Right ventricle myocardium inferior (tissue), 1 donor: ENCODE results near the gene PPP1R15B. TPM values are rescaled to one million over a fixed set of nuclear protein-coding genes. Genes with fewer than 3 reads are reported as not detected.

Experiments used
- ATAC-seq: fragments of 200-7000 bp; cut with Tn5 transposase; one replicate; pipeline ENCODE4 v1.9.1; 2020; ENCODE audit warnings: mild to moderate bottlenecking, moderate library complexity
- DNase-seq: peaks from one replicate; pipeline ENCODE4 v3.0.0; 2021; ENCODE audit errors: missing footprints
- intact Hi-C: fragments of 100-400 bp; cut with DNase I; formaldehyde crosslinking; loops from one replicate; pipeline ENCODE4 v1.11.0; 2022
- total RNA-seq: library from RNA; stranded (reverse); fragmentation: NEBNext Ultra II Directional; extraction: Animal tissue kit (Norgen Biotek cat#: 25700); gene quantifications from one replicate; pipeline ENCODE4 v1.2.1, GENCODE V29; 2021
- donor health status: DM: no; HTN: yes; CAD: no; lungs with severe emphysema.

Gene PPP1R15B
- total RNA-seq, 1 donor from 2014 or later = 21.0 TPM

DNA sequence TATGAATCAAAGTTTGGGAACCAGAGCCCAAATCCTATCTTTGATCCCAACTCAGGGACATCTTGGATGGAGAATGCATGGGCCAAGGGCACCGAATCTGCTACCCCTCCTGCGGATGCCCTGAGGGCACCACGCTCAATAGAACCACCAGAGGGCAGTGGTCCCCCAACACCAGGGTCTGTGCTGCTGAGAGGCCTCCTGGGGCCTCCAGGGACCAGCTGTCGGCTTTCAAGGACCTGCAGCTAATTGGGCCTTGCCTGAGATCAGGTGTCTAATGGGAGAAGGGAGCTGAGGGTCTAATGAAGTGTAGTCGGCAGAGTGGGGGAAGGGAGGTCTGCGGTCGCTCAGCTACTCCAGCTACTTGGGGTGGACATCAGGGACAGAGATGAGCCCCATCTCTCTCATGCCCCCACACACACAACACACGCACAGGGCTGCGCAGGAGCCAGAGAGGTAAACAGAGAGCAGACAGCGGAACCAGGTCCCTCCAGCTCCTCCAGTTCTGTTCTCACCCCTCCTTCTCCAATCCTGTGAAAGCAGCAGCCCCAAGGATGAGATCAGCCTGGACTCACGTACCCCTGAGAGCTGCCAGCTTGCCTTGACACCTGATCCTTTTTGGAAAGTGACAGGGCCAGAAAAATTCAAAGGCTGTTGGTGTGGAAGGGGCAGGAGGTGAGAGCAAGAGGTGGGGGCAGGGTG lies 34.9 kb upstream of the PPP1R15B start:
- intact Hi-C loops = loop anchor here (1.0 to 2.0 kb wide), 2 partner anchors 48 to 57 kb away; partner anchors contain the start of gene PIK3C2B
- ATAC-seq = peak; percentile 68
- no peak for DNase-seq

DNA sequence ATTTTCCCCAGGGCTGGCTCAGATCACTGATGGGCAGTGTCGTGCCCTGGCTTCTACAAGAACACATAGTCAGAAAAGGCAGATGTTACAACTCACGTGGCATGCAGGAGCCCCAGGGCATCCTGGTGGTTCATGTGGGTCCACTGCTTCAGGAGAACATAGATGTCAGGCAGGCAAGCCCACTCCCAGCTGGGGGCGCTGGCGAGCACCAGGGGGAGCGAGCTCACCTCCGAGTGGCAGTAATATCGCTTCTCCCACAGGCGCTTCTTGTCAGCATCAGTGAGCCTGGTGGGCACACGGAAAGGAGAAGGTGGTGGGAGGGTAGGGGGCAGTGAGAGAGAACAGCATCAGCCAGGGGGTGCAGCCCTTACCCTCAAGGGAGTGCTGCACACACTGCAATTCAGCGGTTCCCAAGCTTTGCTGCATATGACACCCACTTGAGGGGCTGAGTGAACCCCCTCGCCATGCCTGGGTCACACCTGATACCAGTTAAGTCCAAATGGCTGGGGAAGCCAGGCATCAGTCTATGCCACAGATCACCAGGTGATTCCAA lies 34.3 kb upstream of the PPP1R15B start:
- DNase-seq = no peak
- no peak for ATAC-seq
- intact Hi-C loops = loop anchor here (1.0 to 2.0 kb wide), 2 partner anchors 49 to 57 kb away; partner anchors contain the start of gene PIK3C2B

DNA sequence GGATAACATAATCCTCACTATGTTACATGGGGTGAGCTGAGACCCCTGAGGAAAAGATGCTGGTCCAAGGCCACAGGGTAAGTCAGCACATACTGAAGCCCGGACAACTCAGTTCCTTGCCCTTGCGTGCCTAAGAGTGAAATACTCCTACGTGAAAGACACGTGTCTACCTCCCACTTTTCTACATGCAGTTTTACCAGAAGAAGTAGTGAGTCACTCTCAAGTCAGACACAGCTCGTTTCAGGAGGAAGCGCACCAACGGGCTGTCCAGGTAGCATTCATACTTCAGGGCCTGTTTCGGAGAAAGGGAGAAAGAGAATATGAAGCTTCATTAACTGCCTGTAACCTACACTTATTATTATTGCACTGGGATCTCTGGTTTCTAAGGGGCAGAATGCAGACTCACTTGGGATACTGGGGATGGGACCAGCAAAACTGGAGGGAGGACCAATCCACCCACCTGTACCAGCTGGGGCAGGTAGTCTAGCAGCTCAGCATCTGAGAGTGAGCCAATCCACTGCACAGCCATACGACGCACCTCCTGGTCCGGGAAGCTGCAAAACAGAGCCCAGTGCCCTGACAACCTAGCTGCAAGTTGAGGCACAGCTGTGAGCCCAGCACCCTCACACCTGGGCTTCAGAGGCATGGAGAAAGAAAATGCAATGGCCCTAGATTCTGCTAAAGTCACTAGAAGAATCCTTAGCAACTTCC lies 32.4 kb upstream of the PPP1R15B start:
- ATAC-seq (no peak), DNase-seq (no peak)
- intact Hi-C loops = no loop called here

- ATAC-seq = no peak
- intact Hi-C loops = no loop called here
- DNase-seq = no peak
These were observed 31.6 kb upstream of the PPP1R15B start for GRCh38 chr1:204443260-204443619.

DNA sequence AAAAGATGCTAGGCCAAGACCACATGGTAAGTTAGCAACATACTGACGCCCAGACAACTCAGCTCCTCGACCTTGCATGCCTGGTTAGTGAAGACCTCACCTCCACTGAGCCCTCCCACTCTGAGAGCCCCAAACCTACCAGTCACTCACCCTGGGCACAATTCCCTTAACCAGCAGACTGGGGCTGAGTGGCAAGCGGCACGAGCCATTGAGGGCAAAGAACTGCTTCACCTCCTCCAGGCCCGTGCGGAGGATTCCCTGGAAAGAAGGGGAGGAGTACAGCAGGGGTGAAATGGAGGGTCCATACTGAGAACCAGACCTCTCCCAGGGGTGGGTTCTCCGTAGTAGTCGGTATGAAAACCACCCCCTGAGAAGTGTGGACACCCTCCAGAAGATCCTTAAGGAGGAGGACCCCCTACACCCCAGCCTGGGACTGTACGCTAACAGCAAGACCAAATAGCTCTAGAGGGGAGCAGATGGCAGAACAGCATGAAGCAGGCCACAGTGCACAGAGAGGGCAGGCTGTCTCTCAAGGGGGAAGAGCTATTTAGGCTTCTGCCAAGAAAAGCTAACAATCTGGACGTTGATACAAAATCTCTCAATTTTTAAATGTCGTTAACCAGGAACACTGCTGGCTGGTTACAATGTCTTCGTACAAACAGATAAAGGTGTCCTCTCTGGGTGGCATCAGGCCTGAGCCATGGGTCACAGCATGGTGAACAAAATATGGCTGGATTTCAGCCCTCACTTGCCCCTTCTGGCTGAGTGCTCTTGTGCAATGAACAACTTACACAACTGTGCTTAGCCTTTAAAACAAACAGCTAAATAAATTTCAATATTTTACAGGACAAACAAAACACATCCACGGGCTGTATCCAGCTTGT lies 31.0 kb upstream of the PPP1R15B start:
- peak; percentile 51 for ATAC-seq

GRCh38 chr1:204441558-204441957 lies 29.9 kb upstream of the PPP1R15B start:
- DNase-seq (no peak), ATAC-seq (no peak)

More for the DNA sequence above, 31.0 kb upstream of the PPP1R15B start:
- DNase-seq = no peak
- intact Hi-C loops = no loop called here

GRCh38 chr1:204439621-204440375 lies 28.2 kb upstream of the PPP1R15B start:
- DNase-seq (no peak), ATAC-seq (no peak)
- intact Hi-C loops = no loop called here

More at GRCh38 chr1:204441558-204441957, 29.9 kb upstream of the PPP1R15B start:
- intact Hi-C loops = no loop called here

GRCh38 chr1:204438628-204439027 lies 27.0 kb upstream of the PPP1R15B start:
- intact Hi-C loops = no loop called here
- ATAC-seq (no peak), DNase-seq (no peak)

DNA sequence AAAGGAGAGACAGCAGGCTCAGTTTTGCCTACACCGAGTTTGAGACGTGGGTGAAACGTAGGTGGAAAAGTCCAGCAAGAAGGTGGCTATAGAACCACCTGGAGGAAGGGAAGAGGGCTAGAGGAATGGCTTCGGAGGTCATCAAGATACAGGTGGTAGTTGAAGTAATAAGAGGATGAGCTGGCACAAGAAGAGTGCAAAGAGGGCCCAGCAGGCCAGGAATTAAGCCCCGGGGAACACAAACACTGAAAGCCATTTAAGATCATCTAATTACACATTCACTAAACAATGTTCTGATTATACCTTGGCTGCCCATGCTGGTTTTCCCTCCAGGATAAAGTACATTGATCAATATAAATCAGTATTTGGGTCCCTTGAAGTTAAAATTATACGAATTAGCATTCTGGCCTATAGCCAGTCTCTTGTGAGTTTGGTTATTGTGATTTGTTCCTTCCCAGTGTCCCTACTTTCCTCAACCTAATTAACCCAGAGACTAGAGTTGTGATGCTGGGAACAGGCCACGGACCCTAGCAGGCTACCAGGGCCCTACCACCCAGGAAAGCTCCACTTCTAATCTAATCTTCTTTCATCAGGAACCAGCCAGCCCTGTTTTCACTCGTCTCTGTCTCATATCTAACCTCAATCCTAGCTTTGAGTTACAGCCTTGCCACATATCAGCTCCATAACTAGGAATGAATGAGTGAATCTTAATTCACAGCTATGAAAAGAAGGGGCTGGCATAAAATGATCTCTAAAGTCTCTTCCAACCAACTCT lies 26.4 kb upstream of the PPP1R15B start:
- DNase-seq = no peak
- intact Hi-C loops = no loop called here
- ATAC-seq = no peak

GRCh38 chr1:204435872-204436271 lies 24.3 kb upstream of the PPP1R15B start:
- ATAC-seq (peak; percentile 15), DNase-seq (no peak)
- intact Hi-C loops = no loop called here

- DNase-seq = no peak
- intact Hi-C loops = no loop called here
- peak; percentile 79 for ATAC-seq
These were observed 23.8 kb upstream of the PPP1R15B start for GRCh38 chr1:204435381-204435831.

DNA sequence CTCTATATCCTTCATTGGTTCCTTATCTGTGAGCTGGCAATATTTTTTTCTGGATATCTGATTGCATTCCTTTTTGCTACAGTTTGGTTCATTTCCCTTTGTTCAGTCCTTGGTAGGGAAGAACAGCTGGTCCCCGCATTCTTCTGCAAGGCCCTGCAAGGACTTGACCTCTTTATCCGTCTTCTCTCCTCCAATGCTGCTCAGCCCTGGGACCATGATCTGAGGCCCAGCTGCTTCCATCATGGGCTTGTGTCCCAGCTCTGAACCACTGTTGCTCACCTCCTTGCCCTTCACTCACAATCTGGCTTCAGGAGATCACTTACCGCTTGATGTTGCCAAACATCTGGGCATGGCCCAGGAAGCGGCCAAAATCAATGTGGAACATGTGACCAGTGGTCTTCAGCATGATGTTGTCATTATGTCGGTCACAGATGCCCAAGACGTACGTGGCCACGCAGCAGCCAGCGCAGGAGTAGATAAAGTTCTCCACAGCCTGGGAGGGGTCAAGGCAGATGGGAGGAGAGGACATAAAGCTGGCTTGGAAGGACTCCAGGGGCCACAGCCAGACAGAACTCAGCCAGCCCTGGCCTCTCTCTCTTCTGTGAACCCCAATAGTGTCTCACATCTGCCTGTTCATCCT lies 22.6 kb upstream of the PPP1R15B start:
- intact Hi-C loops = no loop called here
- ATAC-seq = no peak
- no peak for DNase-seq

GRCh38 chr1:204432708-204433107 lies 21.1 kb upstream of the PPP1R15B start:
- intact Hi-C loops = no loop called here
- ATAC-seq (no peak), DNase-seq (no peak)

- peak; percentile 49 for ATAC-seq
- peak; percentile 86 for DNase-seq
- intact Hi-C loops = loop anchor here (2.0 kb wide), 1 partner anchor 71 kb away; no protein-coding TSS in a partner anchor
These were observed 19.9 kb upstream of the PPP1R15B start for GRCh38 chr1:204431310-204432184.

DNA sequence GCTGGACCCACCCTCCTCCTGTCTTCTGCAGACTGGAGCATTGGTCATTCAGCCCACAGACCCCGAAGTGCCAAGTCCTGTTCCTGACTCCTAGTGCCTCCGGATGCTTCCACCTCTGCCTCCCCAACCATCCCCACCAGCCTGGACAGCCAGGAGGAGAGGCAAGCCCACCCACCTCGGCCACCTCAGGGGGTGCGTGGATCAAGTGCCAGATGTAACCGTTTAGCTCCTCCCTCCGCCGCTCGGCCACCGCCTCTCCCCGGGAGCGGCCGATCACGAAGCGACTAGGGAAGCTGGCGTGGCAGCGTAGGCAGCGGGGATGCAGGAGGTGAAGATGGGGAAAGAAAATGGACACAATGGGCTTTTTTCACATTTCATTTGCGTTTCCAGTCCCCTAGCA lies 18.1 kb upstream of the PPP1R15B start:
- no peak for ATAC-seq
- DNase-seq = no peak
- intact Hi-C loops = loop anchor here (2.0 kb wide), 1 partner anchor 73 kb away; no protein-coding TSS in a partner anchor
